ENCODE measurements around the gene LAPTM5. TPM values are rescaled to one million over a fixed set of nuclear protein-coding genes. Genes with fewer than 3 reads are reported as not detected.

Gene LAPTM5
- polyA plus RNA-seq, 3 donors, result 1,019 to 1,669 (median 1,153) TPM

GRCh38 chr1:30785181-30785580, 27.6 kb upstream of the LAPTM5 start:
- H3K27me3 Mint-ChIP-seq (ENCODE audit: low read depth in 3 of 3), result peaks cover 14 to 21% (median 16%) of the 10 kb centered on the region in 3 donors
- H3K4me1 ChIP-seq (ENCODE audit: control insufficient read depth in 1 of 2, insufficient read depth in 2 of 2, low read length in 2 of 2), result peaks cover 42 to 58% of the 10 kb centered on the region in 2 donors
- no peak overlapping the region for H3K4me2 ChIP-seq (replicated peaks; ENCODE audit: extremely low read depth, low read length, poor library complexity, severe bottlenecking)
- no peak overlapping the region for H3K27ac ChIP-seq (ENCODE audit: low read depth in 1 of 2, low read length in 2 of 2)
- no peak overlapping the region for H3K9ac ChIP-seq (ENCODE audit: insufficient read depth, low read length, poor library complexity, severe bottlenecking)
- peak overlapping the region in 2 of 7 donors; percentile 6 to 25 for H3K27ac Mint-ChIP-seq
- peaks cover 0 to 3% (median 0%) of the 10 kb centered on the region in 7 donors for H3K9me3 Mint-ChIP-seq
- peak overlapping the region; percentile 11 for H2AFZ ChIP-seq (ENCODE audit: insufficient read depth, low read depth, low read length, poor library complexity, severe bottlenecking)
- WGBS (ENCODE audit: insufficient coverage), result 100% methylated on average over 6 of the region's 7 CpGs
- no peaks in the 10 kb centered on the region for H3K27me3 ChIP-seq (ENCODE audit: control insufficient read depth in 2 of 2, insufficient read depth in 2 of 2, low read length in 2 of 2)
- peaks cover 5% of the 10 kb centered on the region for H3K79me2 ChIP-seq (ENCODE audit: insufficient read depth, low read length)
- no peaks in the 10 kb centered on the region for H3K9me3 ChIP-seq (replicated peaks in 1 of 2; ENCODE audit: control insufficient read depth in 1 of 2, insufficient read depth in 1 of 2, low read length in 2 of 2)
- intact Hi-C loops (cut with micrococcal nuclease), result no loop called here
- peaks cover 48% of the 10 kb centered on the region for H3K4me1 Mint-ChIP-seq
- H3K36me3 ChIP-seq (replicated peaks in 1 of 2; ENCODE audit: control insufficient read depth in 1 of 2, insufficient read depth in 2 of 2, low read length in 2 of 2), result no peaks in the 10 kb centered on the region
- TF ChIP-seq, protein P1, sequence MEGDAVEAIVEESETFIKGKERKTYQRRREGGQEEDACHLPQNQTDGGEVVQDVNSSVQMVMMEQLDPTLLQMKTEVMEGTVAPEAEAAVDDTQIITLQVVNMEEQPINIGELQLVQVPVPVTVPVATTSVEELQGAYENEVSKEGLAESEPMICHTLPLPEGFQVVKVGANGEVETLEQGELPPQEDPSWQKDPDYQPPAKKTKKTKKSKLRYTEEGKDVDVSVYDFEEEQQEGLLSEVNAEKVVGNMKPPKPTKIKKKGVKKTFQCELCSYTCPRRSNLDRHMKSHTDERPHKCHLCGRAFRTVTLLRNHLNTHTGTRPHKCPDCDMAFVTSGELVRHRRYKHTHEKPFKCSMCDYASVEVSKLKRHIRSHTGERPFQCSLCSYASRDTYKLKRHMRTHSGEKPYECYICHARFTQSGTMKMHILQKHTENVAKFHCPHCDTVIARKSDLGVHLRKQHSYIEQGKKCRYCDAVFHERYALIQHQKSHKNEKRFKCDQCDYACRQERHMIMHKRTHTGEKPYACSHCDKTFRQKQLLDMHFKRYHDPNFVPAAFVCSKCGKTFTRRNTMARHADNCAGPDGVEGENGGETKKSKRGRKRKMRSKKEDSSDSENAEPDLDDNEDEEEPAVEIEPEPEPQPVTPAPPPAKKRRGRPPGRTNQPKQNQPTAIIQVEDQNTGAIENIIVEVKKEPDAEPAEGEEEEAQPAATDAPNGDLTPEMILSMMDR (IDR thresholded peaks at IDR 0.05), result no peak
- no peak for DNase-seq
- H4K20me1 ChIP-seq (ENCODE audit: insufficient read depth, low read length), result peaks cover 4% of the 10 kb centered on the region
- H3K4me3 Mint-ChIP-seq, result no peak overlapping the region
- H3K4me3 ChIP-seq (replicated peaks in 1 of 3; ENCODE audit: low read depth in 2 of 3, low read length in 3 of 3), result no peak overlapping the region
- H3K36me3 Mint-ChIP-seq, result no peaks in the 10 kb centered on the region

DNA sequence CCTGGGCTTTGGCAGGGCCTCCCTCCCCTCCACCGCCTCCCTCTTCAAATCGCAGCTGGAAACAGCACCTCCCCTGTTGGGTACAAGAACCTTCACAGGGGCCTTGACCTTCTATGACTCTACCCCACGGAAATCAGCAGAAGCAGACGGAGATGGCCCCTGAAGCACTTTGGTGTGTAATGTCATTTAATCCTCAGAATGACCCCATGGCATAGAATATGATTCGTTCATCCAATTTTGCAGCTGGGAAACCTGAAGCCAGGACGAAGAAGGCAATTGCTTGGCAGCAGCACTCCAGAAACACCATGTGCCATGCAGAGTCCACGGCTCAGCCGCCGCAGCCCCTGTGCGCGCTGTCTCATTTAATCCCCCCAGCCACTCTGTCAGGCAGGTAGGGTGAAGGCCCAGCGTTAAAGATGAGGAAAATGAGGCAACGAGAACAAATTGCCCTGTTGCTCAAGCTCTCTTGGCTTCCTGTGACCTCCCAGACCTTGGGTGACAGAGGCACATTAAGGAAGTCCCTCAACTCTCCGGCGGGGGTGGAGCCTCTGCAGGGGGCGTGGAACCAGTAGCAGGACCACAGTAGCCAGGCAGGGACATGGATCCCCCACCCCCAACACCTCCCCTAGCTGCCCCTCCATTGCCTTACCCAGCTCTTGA, 25.8 kb upstream of the LAPTM5 start:
- Histone ChIP-seq H3K4me1 (ENCODE audit: control insufficient read depth in 1 of 2, insufficient read depth in 2 of 2, low read length in 2 of 2) (peaks cover 53 to 69% of the 10 kb centered on the region in 2 donors), H3K4me2 (replicated peaks; ENCODE audit: extremely low read depth, low read length, poor library complexity, severe bottlenecking) (peak overlapping the region; percentile 74)
- no peaks in the 10 kb centered on the region for H3K36me3 Mint-ChIP-seq

More for the DNA sequence above, 25.8 kb upstream of the LAPTM5 start:
- TF ChIP-seq, protein P1 (IDR thresholded peaks at IDR 0.05), result no peak
- Histone ChIP-seq H3K9me3 (replicated peaks in 1 of 2; ENCODE audit: control insufficient read depth in 1 of 2, insufficient read depth in 1 of 2, low read length in 2 of 2) (no peaks in the 10 kb centered on the region), H2AFZ (ENCODE audit: insufficient read depth, low read depth, low read length, poor library complexity, severe bottlenecking) (peak overlapping the region; percentile 66), H3K4me3 (replicated peaks in 1 of 3; ENCODE audit: low read depth in 2 of 3, low read length in 3 of 3) (peak overlapping the region in 1 of 3 experiments; percentile 66), H4K20me1 (ENCODE audit: insufficient read depth, low read length) (peaks cover 13% of the 10 kb centered on the region), H3K27ac (ENCODE audit: low read depth in 1 of 2, low read length in 2 of 2) (peak overlapping the region; percentile 37 to 74), H3K36me3 (replicated peaks in 1 of 2; ENCODE audit: control insufficient read depth in 1 of 2, insufficient read depth in 2 of 2, low read length in 2 of 2) (no peaks in the 10 kb centered on the region), H3K9ac (ENCODE audit: insufficient read depth, low read length, poor library complexity, severe bottlenecking) (no peak overlapping the region), H3K79me2 (ENCODE audit: insufficient read depth, low read length) (peaks cover 5% of the 10 kb centered on the region), H3K27me3 (ENCODE audit: control insufficient read depth in 2 of 2, insufficient read depth in 2 of 2, low read length in 2 of 2) (peaks cover 0 to 4% of the 10 kb centered on the region in 2 donors)
- peaks cover 5 to 18% (median 11%) of the 10 kb centered on the region in 3 donors for H3K27me3 Mint-ChIP-seq (ENCODE audit: low read depth in 3 of 3)
- peaks cover 0 to 3% (median 0%) of the 10 kb centered on the region in 7 donors for H3K9me3 Mint-ChIP-seq
- intact Hi-C loops (cut with micrococcal nuclease), result loop anchor here (2.0 to 5.0 kb wide), 4 partner anchors 36 to 144 kb away; no protein-coding TSS in a partner anchor
- peak overlapping the region; percentile 65 to 82 for H3K4me3 Mint-ChIP-seq
- peaks cover 63% of the 10 kb centered on the region for H3K4me1 Mint-ChIP-seq
- peak; percentile 78 to 88 (median 86) for DNase-seq
- WGBS (ENCODE audit: insufficient coverage), result 40% methylated on average over 5 of the region's 16 CpGs
- H3K27ac Mint-ChIP-seq, result peak overlapping the region; percentile 83 to 93 (median 92)
